IMR-90 (cell line): ENCODE results near the gene RANBP3.

ENCODE experiments used
- CTCF ChIP-seq: conservative IDR thresholded peaks from 2 replicates; pipeline ENCODE4 v1.5.1; 2012; ENCODE audit warnings: mild to moderate bottlenecking, low read depth, low read length, improper control_type of control experiment
- MXI1 ChIP-seq: IDR thresholded peaks from 2 replicates; pipeline ENCODE4 v1.6.1; 2012; ENCODE audit warnings: low read depth, mild to moderate bottlenecking, low read length, moderate library complexity, borderline replicate concordance
- NFE2L2 ChIP-seq: fragments of 150-350 bp; IDR thresholded peaks from 2 replicates; pipeline ENCODE4 v1.6.1; 2016; ENCODE audit warnings: low read depth, mild to moderate bottlenecking, low read length
- POLR2A ChIP-seq: IDR thresholded peaks from 2 replicates; pipeline ENCODE4 v1.6.1; 2012; ENCODE audit warnings: mild to moderate bottlenecking, low read depth, low read length
- RAD21 ChIP-seq: IDR thresholded peaks from 2 replicates; pipeline ENCODE4 v1.6.1; 2012; ENCODE audit warnings: low read length, improper control_type of control experiment
- RCOR1 ChIP-seq: IDR thresholded peaks from 2 replicates; pipeline ENCODE4 v1.6.1; 2012; ENCODE audit warnings: mild to moderate bottlenecking, low read length, improper control_type of control experiment; ENCODE audit not compliant: insufficient replicate concordance
- SMC3 ChIP-seq: fragments of 150-350 bp; IDR thresholded peaks from 2 replicates; pipeline ENCODE4 v1.6.1; 2016; ENCODE audit warnings: low read depth, mild to moderate bottlenecking, antibody characterized with exemption, low read length, moderate library complexity
- USF2 ChIP-seq: fragments of 150-350 bp; IDR thresholded peaks from 2 replicates; pipeline ENCODE4 v1.6.1; 2017; ENCODE audit warnings: mild to moderate bottlenecking, antibody characterized with exemption, low read length, low read depth
- TF ChIP-seq, protein P1 (sequence below): fragments of 150-350 bp; IDR thresholded peaks from 2 replicates; pipeline ENCODE4 v1.6.1; 2016; ENCODE audit warnings: low read depth, mild to moderate bottlenecking, low read length, moderate library complexity, borderline replicate concordance

DNA sequence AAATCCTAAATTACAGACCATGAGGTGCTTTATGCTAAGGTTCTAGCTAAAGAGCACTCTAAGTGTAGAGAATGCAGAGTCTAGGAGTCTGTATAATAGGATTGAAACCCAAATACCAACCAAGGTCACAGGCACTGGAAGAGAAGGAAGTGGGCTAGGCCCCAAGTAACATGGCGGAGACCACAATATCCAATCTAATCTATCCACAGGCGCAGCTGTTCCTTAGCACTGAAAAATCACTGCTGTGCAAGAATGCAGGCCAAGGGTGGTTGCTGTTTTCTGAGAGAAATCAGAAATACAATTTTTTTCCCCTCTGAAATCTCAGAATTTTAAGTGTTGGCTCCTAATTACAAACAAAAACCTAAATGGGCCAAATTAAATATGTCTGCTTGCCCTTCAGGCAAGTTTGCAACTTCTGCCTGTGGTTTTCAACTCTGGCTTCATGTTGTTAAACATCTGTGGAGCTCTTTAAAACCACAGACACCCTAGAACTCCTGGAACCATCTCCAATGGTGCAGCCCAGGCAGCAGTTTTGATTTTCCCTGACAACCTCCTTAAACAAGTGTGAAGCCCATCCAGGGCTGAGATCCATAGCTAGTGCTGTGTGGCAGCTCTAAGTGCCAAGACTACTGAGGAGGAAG lies 6.1 kb downstream of the RANBP3 start:
- TF ChIP-seq CTCF: no peak
- TF ChIP-seq RAD21: no peak
- no peak for TF ChIP-seq USF2
- TF ChIP-seq SMC3: no peak
- TF ChIP-seq, protein P1, sequence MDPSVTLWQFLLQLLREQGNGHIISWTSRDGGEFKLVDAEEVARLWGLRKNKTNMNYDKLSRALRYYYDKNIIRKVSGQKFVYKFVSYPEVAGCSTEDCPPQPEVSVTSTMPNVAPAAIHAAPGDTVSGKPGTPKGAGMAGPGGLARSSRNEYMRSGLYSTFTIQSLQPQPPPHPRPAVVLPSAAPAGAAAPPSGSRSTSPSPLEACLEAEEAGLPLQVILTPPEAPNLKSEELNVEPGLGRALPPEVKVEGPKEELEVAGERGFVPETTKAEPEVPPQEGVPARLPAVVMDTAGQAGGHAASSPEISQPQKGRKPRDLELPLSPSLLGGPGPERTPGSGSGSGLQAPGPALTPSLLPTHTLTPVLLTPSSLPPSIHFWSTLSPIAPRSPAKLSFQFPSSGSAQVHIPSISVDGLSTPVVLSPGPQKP: no peak
- TF ChIP-seq POLR2A: no peak
- TF ChIP-seq MXI1: no peak
- no peak for TF ChIP-seq RCOR1
- no peak for TF ChIP-seq NFE2L2
